C1 segment of cervical spinal cord (tissue), 14 donors: ENCODE measurements around the gene BAIAP2L1.
A peak's percentile ranks its signal among the peaks of the same experiment; 100 is the strongest.
"Not testable (repeated sequence)": the region's sequence is repeated elsewhere in the genome, so short reads cannot be mapped to it uniquely, and the experiment has no call there.

Experiments
- DNase-seq, 14 donors: peaks; one replicate each; lab custom pipeline; 2025; lab: John Stamatoyannopoulos, UW

BAIAP2L1 gene

GRCh38 chr7:98321301-98321700, 79.6 kb downstream of the BAIAP2L1 start:
- DNase-seq = no peak

- no peak for DNase-seq
These were observed 81.7 kb downstream of the BAIAP2L1 start for GRCh38 chr7:98319176-98319575.

- no peak for DNase-seq
These were observed 83.4 kb downstream of the BAIAP2L1 start for GRCh38 chr7:98317366-98318040.

- DNase-seq = not testable (repeated sequence)
These were observed 84.8 kb downstream of the BAIAP2L1 start for GRCh38 chr7:98315994-98316527.

- no peak for DNase-seq
These were observed 85.4 kb downstream of the BAIAP2L1 start for GRCh38 chr7:98315318-98315993.

- no peak for DNase-seq
These were observed 86.4 kb downstream of the BAIAP2L1 start for GRCh38 chr7:98314469-98314868.

GRCh38 chr7:98312201-98312600, 88.7 kb downstream of the BAIAP2L1 start:
- DNase-seq = no peak

- no peak for DNase-seq
These were observed 91.3 kb downstream of the BAIAP2L1 start for GRCh38 chr7:98309566-98309965.

GRCh38 chr7:98307971-98308466, 92.9 kb downstream of the BAIAP2L1 start:
- DNase-seq = no peak

- DNase-seq = no peak
These were observed 94.8 kb downstream of the BAIAP2L1 start for GRCh38 chr7:98305951-98306535.

- DNase-seq = no peak
These were observed 97.0 kb downstream of the BAIAP2L1 start for GRCh38 chr7:98303906-98304305.

GRCh38 chr7:98303176-98303865, 97.6 kb downstream of the BAIAP2L1 start:
- DNase-seq = no peak

GRCh38 chr7:98301693-98302470, 99.0 kb downstream of the BAIAP2L1 start:
- DNase-seq = no peak

GRCh38 chr7:98300595-98301372, 100.1 kb downstream of the BAIAP2L1 start:
- no peak for DNase-seq

GRCh38 chr7:98297626-98298286, 103.1 kb downstream of the BAIAP2L1 start:
- DNase-seq = no peak

GRCh38 chr7:98296833-98297232, 104.1 kb downstream of the BAIAP2L1 start:
- no peak for DNase-seq

- DNase-seq = no peak
These were observed 105.3 kb downstream of the BAIAP2L1 start for GRCh38 chr7:98295467-98296192.

GRCh38 chr7:98294798-98295382, 106.0 kb downstream of the BAIAP2L1 start:
- DNase-seq = peak in 3 of 14 donors; percentile 5 to 24 (median 24)

- no peak for DNase-seq
These were observed 106.6 kb downstream of the BAIAP2L1 start for GRCh38 chr7:98294326-98294725.
